HepG2 (cell line): ENCODE measurements around the gene RBM23. TPM values are rescaled to one million over a fixed set of nuclear protein-coding genes. Genes with fewer than 3 reads are reported as not detected.

Experiments used
- ATF4 ChIP-seq, 2 experiments: fragments of 450-650 bp in 1 of 2; sonication (generic) in 1 of 2; formaldehyde crosslinking; IDR thresholded peaks; 2 replicates each; pipeline versions ENCODE4 v1.5.0 to v1.8.0; 2020 to 2022; ENCODE audit warnings: mild to moderate bottlenecking in 1 of 2, missing genetic modification reagents in 1 of 2
- DMAP1 ChIP-seq: IDR thresholded peaks from 2 replicates; pipeline ENCODE4 v1.6.1; 2016
- GATAD1 ChIP-seq: IDR thresholded peaks from 2 replicates; pipeline ENCODE4 v1.6.1; 2016; ENCODE audit warnings: missing genetic modification reagents, missing compliant biosample characterization
- NFAT5 ChIP-seq: sonication (generic); formaldehyde crosslinking; IDR thresholded peaks from 2 replicates; pipeline ENCODE4 v1.4.0; 2020; ENCODE audit warnings: missing genetic modification reagents
- NKX3-1 ChIP-seq: sonication (generic); formaldehyde crosslinking; IDR thresholded peaks from 2 replicates; pipeline ENCODE4 v1.5.0; 2020; ENCODE audit warnings: missing genetic modification reagents
- NRL ChIP-seq: sonication (generic); formaldehyde crosslinking; IDR thresholded peaks from 2 replicates; pipeline ENCODE4 v1.5.0; 2020; ENCODE audit warnings: missing genetic modification reagents, mild to moderate bottlenecking, moderate library complexity, borderline replicate concordance
- ZBTB46 ChIP-seq: sonication (generic); formaldehyde crosslinking; IDR thresholded peaks from 2 replicates; pipeline ENCODE4 v1.4.0; 2020; ENCODE audit warnings: mild to moderate bottlenecking, missing genetic modification reagents, borderline replicate concordance
- ZFX ChIP-seq: sonication (generic); formaldehyde crosslinking; IDR thresholded peaks from 2 replicates; pipeline ENCODE4 v1.4.0; 2020; ENCODE audit warnings: mild to moderate bottlenecking, low read depth, missing genetic modification reagents, moderate library complexity
- ZHX2 ChIP-seq, 2 experiments: sonication (generic) in 1 of 2; formaldehyde crosslinking in 1 of 2; IDR thresholded peaks; 2 replicates each; pipeline versions ENCODE4 v1.6.1 to v1.9.0; 2014 to 2022; ENCODE audit warnings: antibody characterized with exemption in 1 of 2, borderline replicate concordance in 1 of 2, inconsistent platforms in 1 of 2, low read depth in 1 of 2, missing genetic modification reagents in 1 of 2
- ZNF367 ChIP-seq: sonication (generic); formaldehyde crosslinking; IDR thresholded peaks from 2 replicates; pipeline ENCODE4 v1.4.0; 2020; ENCODE audit warnings: missing genetic modification reagents, borderline replicate concordance
- ZNF567 ChIP-seq: sonication (generic); formaldehyde crosslinking; IDR thresholded peaks from 2 replicates; pipeline ENCODE4 v1.8.1; 2023; ENCODE audit warnings: mild to moderate bottlenecking, missing genetic modification reagents, borderline replicate concordance
- ZZZ3 ChIP-seq: sonication (generic); formaldehyde crosslinking; IDR thresholded peaks from 2 replicates; pipeline ENCODE4 v1.4.0; 2020; ENCODE audit warnings: missing genetic modification reagents, mild to moderate bottlenecking, borderline replicate concordance
- polyA plus RNA-seq, 8 experiments: library from polyadenylated mRNA; depleted of rRNA in 3 of 8; stranded (reverse) in 7 of 8; unstranded in 1 of 8; fragments of >200 nt; fragmentation: Illumina TruSeq in 4 of 8; extraction: Trizol in 4 of 8; gene quantifications; 2 replicates each; pipeline versions ENCODE4 v1.2.1 to v1.2.3, GENCODE V29; 2011 to 2016; ENCODE audit warnings: low read depth in 4 of 8, missing spikeins in 1 of 8, mixed read lengths in 1 of 8; ENCODE audit not compliant: insufficient read depth in 1 of 8
- total RNA-seq, 5 experiments: library from RNA; depleted of rRNA; stranded (reverse); fragments of >200 nt; fragmentation: Illumina TruSeq; extraction: Trizol; gene quantifications; 2 replicates each; pipeline ENCODE4 v1.2.3, GENCODE V29; 2016; ENCODE audit warnings: low read depth in 1 of 5

Gene RBM23
- total and polyA plus RNA-seq, 2 of the 13 experiments (the other 11 are each of a cell fraction or from before 2014, with no cell fraction given) = 1.5 to 2.1 TPM

GRCh38 chr14:22871224-22872032, 47.5 kb downstream of the RBM23 start, which contains the start of gene LRP10 (continued):
- peak; percentile 49; the same call in 1 of the 2 replicates for TF ChIP-seq ZHX2 (IDR thresholded peaks at IDR 0.05; ENCODE audit: low read depth)
- 0 out of 2 replicates have a peak, but pooled peaks have one; percentile 47 for TF ChIP-seq ZHX2 (CRISPR knock-in tag; IDR thresholded peaks at IDR 0.05; ENCODE audit: borderline replicate concordance)
- no peak; the same call in 1 of the 2 replicates for TF ChIP-seq ZNF567
- TF ChIP-seq GATAD1 (CRISPR knock-in tag) = peak; percentile 63
- TF ChIP-seq ATF4 (CRISPR knock-in tag; IDR thresholded peaks at IDR 0.05) = peak in 1 of 2 experiments; percentile 70; a peak in 2 of 4 replicates
- TF ChIP-seq NRL = peak; percentile 96
- TF ChIP-seq DMAP1 (CRISPR knock-in tag) = peak; percentile 66; the same call in 1 of the 2 replicates
- TF ChIP-seq NFAT5 (CRISPR knock-in tag) = peak; percentile 59
- peak; percentile 93 for TF ChIP-seq ZNF367 (CRISPR knock-in tag)
- TF ChIP-seq ZZZ3 (CRISPR knock-in tag) = peak; percentile 87; the same call in 1 of the 2 replicates
- TF ChIP-seq ZFX (CRISPR knock-in tag) = peak; percentile 93
- peak; percentile 74; the same call in 1 of the 2 replicates for TF ChIP-seq ZBTB46 (CRISPR knock-in tag)
- peak; percentile 92 for TF ChIP-seq NKX3-1 (CRISPR knock-in tag)
